Stimulated activated CD8-positive, alpha-beta memory T cell treated with anti-CD3 and anti-CD28 coated beads, Interleukin-12 subunit alpha, Interleukin-12 subunit beta, amount 100 ng/mL, for 24 hours (primary cell): ENCODE results near the gene MAMSTR.
A peak's percentile ranks its signal among the peaks of the same experiment; 100 is the strongest.
"Not testable (repeated sequence)": the region's sequence is repeated elsewhere in the genome, so short reads cannot be mapped to it uniquely, and the experiment has no call there.

Source experiments
- DNase-seq: peaks from one replicate; pipeline ENCODE4 v3.0.0-alpha.2; 2020; ENCODE audit errors: extremely low read depth

MAMSTR gene

DNA sequence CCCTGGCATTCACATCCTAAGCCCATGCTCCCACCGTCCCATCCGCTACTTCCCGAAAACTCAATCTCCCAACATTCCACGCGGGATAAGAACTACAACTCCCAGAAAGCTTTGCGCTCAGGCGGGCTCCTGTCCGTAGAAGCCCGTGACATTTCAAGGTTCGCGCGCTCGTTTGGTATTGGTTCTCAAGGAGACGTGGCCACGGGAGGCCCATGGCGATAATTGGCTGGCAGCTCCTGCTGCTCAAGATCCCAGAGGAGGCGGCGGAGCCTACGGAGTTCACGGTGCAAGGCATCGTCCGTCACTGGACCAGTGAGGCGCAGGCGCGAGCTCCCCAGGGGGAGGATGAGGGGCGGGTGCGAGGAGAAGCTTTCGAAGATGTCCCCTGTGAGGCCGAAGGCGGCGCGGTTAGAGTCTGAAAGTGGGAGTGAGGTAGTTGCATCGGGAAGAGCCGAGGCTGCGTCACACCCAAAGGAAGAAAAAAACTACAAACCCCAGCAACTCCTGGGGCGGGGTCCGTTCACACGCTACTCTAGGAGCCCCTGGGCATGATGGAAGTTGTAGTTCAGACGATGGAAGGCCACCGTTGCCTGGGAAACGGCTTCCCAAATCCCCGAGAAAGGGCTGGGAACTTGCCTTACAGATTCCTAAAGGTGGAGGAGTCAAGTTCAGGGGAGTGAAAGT is 1.2 kb upstream of the MAMSTR start:
- DNase-seq: peak; percentile 85

GRCh38 chr19:48720251-48720612 is 707 bp upstream of the MAMSTR start:
- DNase-seq: no peak

DNA sequence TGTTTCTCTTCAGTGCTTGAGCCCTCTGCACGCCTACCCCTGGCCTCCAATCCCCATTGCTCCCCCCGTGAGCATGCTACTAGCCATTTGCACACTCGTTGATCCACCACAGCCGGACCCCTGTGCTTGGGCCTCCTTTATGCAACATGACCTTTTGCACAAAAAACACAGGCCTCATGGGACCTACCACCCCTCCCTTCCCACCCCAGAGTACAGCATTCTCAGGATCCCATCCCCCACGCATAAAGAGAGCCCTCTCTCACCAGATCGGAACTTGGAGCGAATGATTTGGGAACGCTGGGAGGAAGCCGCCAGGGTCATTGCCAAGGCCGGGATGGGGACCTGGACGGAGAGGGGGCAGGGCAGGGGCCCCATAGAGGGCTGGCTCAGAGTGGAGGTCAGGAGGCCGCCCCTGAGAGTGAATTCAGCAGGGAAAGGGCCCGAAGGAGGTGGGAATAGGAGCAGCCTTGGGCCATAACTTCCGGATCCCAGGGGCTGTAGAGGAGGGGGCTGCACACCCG is 754 bp downstream of the MAMSTR start:
- DNase-seq: no peak

GRCh38 chr19:48718106-48718505 is 1.4 kb downstream of the MAMSTR start:
- DNase-seq: not testable (repeated sequence)

- no peak for DNase-seq
Measured at GRCh38 chr19:48716562-48717291, 2.8 kb downstream of the MAMSTR start.

DNA sequence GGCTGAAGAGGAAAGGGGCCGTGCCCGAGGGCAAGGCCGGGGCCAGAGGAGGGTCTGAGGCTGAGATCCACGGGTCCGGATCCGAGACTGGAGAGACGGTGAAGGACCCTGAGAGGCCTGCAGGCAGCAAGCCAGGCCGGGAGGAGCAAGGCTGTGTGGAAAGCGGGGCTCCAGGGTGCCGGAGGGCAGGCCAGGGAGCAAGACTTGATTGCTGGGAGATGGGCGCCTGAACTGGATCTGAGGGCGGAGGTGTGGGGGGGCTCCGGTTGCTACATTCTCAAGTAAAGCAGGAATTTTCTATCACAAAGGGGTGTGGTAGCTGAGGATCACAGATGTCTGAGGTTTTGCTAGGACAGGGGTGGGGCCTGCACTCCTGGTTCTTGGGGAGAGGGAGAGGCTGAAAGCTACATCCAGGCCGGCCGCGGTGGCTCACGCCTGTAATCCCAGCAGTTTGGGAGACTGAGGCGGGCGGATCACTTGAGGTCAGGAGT is 3.8 kb downstream of the MAMSTR start:
- no peak for DNase-seq

DNA sequence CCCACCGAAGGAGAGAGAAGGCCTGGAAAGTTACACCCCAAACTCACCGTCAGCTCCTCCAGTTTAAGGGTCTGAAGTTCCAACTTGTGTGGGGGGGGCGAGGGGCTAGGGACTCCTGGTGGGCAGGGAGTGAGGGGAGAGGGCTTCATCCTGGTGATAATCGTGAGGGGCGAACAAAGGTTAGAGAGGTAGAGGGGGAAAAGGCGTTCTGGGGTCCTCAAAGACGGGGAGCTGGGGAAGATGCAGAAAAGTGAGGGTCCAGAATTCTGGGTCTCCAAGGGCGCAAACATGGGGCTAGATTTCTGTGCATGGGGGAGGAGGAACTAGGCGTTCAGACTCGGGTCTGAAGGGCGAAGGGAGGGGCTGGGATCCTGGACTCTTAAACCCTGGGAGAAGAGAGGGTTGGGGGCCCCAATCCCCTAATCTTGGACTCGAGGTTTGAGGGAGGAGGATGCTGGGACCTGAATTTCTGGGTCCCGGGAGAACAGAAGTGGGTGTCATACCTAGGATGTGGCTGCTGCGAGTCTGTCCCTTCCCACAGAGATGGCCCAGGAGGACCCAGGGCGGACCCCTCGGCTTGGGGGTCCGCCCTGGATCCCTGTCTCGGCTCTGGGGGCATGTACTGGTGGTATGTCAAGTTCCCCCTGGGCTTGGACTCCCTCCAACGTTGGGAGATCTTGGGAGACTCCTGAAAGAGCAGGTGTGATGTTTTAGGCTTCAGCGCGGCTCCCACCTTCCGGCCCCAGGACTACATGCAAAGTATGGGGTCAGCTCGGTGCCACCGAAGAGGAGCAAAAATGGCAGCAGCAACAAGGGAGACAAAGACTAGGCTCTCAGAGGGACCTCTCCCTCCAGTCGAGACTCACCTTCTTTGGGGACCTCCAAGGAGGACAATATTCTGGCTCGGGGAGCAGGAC is 4.5 kb downstream of the MAMSTR start:
- no peak for DNase-seq

GRCh38 chr19:48713864-48714755 is 5.4 kb downstream of the MAMSTR start:
- peak; percentile 89 for DNase-seq

DNA sequence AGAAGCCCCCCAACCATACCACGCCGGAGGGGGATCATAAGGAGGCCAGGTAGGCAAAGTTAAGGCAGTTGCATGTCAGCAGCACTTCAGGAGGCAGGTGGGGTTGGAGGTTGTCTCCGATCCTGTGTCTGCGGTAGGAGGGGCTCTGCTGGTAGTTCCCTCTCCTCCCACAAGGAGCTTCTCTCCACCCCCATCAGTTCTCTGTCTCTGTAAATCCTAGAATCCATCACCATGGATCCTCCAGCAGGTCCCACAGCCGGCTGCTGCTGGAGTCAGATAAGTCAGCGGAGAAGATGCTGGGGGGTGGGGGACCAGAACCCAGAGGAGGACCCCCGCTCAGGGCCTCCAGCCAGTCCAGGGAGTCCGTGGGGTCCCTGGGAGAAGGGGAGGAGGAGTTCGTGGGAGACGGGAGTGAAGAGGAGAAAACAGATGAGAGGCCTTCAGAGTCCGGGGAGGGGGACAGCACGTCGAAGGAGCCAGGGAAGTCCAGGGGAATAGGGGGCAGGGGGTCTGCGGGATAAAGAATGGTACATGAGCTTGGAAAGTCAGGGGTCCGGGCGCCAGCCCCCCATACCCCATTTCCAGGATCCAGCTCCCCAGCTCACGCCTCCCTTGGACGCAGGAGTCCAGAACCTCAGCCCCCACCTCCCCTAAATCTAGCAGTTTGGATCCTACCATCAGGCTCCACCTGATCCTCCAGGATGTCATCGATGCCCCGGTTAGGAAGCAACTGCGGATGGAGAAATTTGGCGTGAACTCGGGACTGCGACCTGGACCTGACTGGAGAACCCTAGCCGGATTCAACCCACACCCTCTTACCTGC is 6.3 kb downstream of the MAMSTR start:
- no peak for DNase-seq

GRCh38 chr19:48711106-48711662 is 8.3 kb downstream of the MAMSTR start:
- DNase-seq: no peak

- no peak for DNase-seq
Measured at GRCh38 chr19:48708471-48708870, 11.1 kb downstream of the MAMSTR start.

DNA sequence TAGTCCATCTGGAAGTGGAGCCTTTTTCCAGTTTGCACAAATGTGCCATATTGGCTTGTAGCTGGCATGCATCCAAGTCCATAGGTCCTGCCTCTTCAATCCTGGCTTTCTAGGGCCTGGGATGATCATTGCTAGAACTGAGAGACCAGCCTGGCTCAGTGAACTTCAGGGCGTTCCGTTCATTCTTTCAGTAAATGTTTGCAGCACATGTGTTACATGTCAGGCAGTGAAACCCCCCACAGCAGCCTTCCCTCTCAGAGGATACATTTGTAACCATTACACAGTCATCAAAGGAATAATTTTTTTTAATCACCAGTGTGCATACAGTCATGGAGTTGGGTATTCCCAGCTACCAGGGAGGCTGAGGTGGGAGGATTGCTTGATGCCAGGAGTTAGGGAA is 14.1 kb downstream of the MAMSTR start:
- DNase-seq: no peak

DNA sequence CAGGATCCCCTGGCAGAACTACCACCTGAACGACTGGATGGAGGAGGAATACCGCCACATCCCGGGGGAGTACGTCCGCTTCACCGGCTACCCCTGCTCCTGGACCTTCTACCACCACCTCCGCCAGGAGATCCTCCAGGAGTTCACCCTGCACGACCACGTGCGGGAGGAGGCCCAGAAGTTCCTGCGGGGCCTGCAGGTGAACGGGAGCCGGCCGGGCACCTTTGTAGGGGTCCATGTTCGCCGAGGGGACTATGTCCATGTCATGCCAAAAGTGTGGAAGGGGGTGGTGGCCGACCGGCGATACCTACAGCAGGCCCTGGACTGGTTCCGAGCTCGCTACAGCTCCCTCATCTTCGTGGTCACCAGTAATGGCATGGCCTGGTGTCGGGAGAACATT is 16.2 kb downstream of the MAMSTR start:
- no peak for DNase-seq

DNA sequence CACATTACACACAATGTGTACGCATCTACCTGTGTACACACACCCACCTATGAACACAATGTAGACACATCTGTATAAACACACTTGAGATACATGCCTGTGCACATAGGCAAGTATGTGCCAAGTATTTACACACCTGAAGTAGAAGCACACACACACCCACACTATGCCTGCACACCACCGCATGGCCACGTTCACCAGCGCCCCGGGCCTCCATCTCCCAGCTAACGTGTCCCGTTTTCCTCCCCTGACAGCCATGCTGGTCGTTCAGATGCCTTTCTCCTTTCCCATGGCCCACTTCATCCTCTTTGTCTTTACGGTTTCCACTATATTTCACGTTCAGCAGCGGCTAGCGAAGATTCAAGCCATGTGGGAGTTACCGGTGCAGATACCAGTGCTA is 16.8 kb downstream of the MAMSTR start:
- no peak for DNase-seq

DNA sequence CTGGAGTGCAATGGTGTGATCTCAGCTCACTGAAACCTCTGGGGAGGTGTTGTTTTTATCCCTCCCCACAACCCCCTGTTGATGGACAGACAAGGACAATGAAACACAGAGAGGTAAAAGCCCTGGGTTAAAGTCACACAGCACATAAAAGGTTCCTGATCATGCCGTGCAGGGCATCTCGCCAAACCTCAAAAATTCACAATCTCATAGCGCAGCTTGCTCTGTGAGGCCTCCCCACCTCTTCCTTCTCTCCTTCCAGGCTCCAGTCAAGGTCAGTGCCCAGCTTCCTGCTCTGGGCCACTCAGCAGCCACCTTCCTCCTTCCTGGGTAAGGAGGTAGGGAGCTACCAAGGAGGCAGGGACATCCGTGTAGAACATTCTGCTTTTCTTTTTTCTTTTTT is 21.5 kb downstream of the MAMSTR start:
- no peak for DNase-seq

GRCh38 chr19:48696353-48697010 is 23.0 kb downstream of the MAMSTR start:
- DNase-seq: no peak

DNA sequence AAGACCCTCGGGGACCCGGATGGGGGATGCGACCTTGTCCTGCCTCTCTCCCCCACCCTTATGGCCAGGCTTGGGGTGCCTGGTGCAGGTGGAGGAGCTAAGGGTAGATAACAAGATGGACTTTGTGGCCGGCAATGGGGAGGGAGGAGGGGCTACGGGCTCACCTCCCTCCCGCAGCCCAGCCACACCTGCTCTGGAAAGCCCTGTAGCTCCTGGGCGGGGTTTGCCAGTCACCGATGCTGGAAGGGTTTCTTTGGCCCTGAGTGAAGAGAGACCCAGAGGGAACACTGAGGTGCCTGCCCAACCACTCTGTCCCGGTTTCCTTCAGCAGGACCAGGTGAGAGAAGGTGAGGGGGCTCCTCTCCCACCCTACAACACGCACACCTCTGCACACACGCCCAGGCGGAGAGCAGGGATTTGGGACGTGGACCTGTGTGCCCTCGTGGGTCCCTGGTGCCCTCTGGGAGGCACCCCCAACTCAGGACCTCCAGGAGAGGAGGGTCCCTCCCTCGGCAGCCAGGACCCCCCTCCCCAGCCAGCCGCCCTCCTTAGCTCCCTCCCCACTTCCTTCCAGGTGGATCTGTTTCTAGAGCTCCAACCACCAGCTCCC is 23.7 kb downstream of the MAMSTR start, which contains the start of gene FUT2:
FUT2 (plus strand) TSS at position 229 of the 610 bp plus-strand sequence. CDS start 6,986 bp downstream, outside the sequence.
- no peak for DNase-seq

DNA sequence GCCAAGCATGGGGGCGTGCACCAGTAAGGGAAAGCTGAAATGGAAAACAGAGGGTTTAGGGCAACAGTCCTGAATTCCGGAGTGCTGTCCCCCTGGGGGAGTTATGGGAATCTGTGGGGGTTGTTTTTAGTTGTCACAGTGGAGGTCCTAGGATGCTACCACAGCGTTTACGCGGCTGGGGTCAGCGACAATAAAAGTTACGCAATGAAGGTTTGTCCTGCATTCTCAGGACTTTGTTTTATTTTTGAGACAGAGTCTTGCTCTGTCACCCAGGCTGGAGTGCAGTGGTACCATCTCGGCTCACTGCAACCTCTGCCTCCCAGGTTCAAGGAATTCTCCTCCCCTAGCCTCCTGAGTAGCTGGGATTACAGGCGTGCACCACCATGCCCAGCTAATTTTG is 25.9 kb downstream of the MAMSTR start:
- not testable (repeated sequence) for DNase-seq

DNA sequence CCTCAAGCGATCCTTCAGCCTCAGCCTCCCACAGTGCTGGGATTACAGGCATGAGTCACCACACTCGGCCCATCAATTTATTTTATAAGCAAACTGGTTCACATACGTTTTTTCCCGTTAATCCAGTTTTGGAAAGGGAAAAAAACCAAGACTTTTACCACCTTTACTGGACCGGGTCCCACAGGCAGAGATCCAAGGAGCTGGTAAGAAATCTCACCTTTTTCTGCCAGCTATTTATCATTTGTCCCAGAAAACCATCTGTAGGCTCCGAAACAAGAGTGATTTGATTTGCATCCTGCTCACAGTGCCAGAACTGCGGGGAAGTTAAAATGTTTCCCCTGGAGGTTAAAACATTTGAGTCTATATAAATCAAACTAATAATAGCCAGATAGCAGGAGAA is 30.1 kb downstream of the MAMSTR start:
- DNase-seq: no peak
